Pons (tissue), 1 donor: ENCODE measurements around the gene CCDC82.
"Not testable (repeated sequence)": the region's sequence is repeated elsewhere in the genome, so short reads cannot be mapped to it uniquely, and the experiment has no call there.

Experiments used
- DNase-seq: peaks from one replicate; pipeline ENCODE4 v3.0.0-alpha.2; 2016; ENCODE audit warnings: low spot score

Gene CCDC82

DNA sequence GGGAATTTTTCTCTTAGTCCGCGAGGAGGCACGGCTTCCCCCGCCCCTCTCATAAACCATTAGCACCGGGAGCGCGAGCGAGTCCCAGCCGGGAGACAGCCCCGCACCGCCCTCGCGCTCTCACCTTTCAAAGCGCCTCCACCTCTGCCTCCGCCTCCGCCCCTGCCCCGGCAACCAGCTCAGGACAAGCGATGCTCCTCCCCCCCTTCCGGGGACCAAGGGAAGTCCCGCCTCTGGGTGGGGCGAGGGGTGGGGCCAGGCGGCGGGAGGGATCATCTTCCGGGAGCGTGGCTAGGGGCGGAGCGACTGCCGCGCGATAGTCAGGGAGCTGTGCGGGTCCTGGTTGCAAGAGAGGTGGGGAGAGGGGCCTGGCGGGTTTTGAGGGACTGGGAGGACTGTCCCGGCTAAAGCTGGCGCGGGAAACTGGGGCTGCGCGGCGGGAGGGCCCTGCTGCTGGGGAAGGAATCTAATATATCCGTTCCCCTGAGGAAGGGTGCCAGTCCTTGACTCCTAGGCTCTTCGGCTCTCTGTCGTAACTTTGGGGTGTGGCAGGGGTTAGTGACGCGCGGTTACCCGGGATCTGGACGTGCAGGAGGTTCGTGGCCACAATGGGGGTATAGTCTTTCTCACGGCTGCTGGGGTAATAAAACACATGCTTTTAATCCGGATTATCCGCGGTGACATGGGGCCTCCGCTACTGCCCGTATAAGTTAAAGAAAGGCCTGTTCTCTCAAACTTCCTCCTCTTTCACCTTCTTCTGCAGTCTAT lies at the start of gene CCDC82, which contains the start of gene JRKL:
Gene CCDC82, minus strand, starts transcription at position 193 of the 768 bp plus-strand sequence. CDS start 5,165 bp downstream, outside the sequence.
Gene JRKL, plus strand, starts transcription at position 294 of the 768 bp plus-strand sequence. CDS start 637 bp downstream, outside the sequence.
- peak; percentile 96 for DNase-seq

DNA sequence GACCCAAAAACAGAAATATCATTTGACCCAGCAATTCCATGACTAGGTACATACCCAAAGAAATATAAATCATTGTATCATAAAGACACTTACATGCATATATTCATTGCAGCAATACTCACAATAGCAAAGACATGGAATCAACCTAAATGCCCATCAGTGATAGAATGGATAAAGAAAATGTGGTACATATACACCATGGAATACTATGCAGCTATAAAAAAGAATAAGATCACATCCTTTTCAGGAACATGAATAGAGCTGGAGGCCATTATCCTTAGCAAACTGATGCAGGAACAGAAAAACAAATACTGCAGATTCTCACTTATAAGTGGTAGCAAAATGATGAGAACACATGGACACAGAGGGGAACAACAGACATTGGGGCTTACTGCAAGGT lies 42.9 kb upstream of the CCDC82 start:
- DNase-seq: not testable (repeated sequence)

DNA sequence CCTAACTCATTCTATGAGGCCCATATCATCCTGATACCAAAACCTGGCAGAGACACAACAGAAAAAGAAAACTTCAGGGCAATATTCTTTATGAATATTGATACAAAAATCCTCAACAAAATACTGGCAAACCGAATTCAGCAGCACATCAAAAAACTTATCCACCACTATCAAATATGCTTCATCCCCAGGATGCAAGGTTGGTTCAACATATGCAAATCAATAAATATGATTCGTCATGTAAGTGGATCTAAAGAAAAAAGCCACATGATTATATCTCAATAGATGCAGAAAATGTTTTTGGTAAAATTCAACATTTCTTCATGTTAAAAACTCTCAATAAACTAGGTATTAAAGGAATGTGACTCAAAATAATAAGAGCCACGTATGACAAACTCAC lies 41.0 kb upstream of the CCDC82 start:
- no peak for DNase-seq

DNA sequence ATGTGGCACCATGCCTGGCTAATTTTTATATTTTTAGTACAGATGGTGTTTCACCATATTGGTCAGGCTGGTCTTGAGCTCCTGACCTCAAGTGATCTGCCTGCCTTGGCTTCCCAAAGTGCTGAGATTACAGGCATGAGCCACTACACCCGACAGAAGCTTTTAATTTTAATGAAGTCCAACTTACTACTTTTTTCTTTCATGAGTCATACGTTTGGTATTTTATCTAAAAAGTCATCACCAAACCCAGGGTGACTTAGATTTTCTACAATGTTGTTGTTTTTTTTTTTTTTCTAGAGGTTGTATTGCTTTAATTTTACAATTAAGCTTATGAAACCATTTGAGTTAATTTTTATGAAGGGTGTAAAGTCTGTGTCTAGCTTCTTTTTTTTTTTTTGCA lies 35.0 kb upstream of the CCDC82 start:
- DNase-seq: no peak

DNA sequence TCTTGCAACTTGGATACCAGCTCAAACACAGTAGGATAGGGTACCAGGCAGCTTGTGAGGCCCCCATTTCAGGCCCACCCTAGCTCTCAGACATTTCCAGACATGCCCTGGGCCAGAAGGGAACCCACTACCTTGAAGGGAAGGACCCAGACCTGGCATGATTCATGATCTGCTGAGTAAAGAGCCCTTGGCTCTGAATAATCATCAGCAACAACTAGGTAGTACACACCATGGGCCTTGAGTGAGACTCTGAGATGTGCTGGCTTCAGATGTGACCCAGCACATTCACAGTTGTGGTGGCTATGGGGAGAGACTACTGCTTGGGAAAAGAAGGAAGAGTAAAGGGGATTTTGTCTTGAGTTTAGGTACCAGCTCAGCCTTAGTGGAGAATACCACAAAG lies 23.7 kb upstream of the CCDC82 start:
- DNase-seq: no peak

DNA sequence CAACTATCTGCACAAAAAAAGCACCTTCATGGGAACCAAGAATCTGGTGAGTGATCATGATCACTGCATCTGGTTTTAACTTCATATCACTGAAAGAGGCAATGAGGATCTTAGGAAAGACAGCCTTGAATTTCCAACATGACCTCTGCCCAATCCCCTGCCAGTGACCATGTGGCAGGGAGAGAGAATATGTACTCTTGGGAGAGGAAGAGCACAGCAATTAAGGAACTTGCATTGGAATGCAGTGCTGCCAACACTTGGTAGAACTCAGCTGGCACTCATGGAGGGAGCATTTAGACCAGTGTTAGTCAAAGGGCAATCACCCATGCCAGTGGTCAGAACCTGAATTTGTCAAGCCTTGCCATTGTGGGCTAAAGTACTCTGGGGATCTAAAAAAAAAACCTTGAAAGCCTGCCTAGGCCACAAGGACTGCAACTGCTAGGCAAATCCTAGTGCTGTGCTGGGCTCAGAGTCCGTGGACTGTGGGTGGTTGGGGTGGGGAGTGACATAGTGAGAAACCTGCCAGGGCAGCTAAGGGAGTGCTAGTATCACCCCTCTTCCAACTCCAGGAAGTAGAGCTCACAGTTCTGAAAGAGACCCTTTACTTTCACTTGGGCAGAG lies 23.2 kb upstream of the CCDC82 start:
- no peak for DNase-seq

DNA sequence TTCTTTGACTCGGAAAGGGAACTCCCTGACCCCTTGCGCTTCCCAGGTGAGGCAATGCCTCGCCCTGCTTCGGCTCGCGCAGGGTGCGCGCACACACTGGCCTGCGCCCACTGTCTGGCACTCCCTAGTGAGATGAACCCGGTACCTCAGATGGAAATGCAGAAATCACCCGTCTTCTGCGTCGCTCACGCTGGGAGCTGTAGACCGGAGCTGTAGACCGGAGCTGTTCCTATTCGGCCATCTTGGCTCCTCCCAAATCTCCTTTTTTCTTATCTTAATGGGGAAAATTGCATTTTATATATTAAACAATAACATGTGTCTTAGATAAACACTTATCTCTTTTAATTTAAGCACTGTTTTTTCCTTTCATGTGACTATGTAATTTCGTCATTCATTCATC lies 21.7 kb upstream of the CCDC82 start:
- DNase-seq: not testable (repeated sequence)

DNA sequence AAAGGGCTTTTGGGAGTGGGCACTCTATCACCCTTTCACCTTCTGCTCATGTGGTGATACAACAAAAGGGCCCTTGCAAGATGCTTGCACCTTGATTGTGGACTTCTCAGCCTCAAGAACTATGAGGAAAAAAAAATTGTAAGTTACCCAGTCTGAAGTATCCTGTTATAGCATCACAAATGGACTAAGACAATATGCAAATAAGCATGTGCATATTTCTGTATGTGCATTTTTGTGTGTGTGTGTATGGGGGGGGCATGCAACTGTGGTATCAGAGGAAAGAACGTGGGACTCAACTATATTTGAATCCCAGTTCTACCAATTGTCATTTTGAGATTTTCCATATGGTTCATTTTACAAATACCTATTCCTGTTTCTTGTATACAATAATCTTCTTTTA lies 11.0 kb upstream of the CCDC82 start:
- no peak for DNase-seq

DNA sequence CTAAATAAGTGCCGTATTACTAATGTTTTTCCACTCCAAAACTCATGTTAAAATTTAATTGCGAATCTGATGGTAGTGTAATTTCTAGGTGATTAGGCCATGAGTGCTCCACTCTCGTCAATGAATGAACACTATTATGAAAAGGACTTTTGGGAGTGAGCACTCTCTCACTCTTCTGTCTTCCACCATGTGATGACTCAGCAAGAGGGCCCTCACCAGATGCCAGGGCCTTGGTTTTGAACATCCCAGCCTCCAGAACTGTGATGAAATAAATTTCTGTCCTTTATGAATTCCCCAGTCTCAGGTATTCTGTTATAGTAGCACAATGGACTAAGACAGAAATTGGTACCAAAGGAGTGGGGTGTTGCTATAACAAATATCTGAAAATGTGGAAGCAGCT lies 8.2 kb upstream of the CCDC82 start:
- no peak for DNase-seq

DNA sequence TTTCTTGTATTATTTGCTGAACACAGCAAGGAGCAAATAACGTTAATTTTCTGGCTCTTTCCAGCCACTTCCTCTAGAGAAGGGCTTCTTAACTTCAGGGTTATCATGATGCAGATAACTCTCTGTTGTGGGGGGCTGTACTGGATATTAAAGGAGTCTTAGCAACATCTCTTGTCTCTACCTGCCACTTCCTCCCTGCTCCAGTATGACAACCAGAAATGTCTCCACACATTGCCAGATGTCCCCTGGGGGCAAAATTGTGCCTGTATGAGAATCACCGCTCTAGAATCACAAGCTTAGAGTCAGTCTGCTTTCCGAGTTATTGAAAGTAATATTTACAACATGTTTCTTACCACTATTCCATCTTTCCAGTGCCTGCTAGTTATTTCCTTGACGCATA lies 6.9 kb upstream of the CCDC82 start:
- DNase-seq: no peak

DNA sequence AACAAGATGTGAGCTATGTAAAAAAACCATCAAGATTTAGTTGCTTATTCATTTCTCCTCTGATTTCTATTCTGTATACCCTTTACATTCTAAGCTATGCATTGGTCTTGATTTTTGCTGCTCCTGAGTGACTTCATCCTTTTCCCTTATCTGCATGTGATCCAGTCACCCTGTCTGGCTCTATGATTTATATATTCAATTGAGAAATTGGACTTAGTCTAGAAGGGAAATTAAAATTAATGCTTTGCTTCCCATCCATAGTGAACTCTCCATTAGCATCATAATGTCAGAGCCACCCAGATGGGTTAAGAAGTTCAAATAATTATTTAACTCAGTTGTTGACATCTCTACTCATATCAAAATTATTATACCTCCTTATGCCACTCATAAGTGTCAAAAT lies 5.1 kb upstream of the CCDC82 start:
- no peak for DNase-seq

DNA sequence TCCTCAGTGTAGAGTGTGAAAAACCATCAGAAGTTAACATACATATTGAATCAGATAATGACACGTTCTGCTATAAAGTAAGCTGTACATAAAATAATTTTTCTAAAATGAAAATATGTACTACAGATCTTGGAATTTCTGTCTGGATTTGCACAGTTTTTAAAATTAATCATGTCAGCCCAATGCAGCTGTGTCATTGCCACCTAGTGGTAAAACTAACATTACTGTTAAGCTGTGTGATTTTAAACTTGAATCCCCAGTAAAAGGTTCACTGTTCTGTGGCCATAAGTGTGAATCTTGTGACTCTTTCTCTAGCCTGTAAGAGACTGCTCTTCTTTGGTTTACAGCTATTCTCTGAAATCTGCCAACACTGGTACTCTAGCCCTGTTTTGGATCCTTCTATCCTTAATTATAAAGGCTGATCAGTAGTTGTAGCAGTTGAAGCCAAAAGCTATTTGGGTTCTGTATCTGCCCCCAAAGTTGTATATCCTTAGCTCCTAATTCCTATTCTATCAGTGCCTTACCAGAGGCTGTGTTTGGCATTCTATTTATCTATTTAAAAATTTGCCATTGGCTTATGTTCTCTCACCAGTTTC lies 4.1 kb upstream of the CCDC82 start:
- DNase-seq: peak; percentile 79

DNA sequence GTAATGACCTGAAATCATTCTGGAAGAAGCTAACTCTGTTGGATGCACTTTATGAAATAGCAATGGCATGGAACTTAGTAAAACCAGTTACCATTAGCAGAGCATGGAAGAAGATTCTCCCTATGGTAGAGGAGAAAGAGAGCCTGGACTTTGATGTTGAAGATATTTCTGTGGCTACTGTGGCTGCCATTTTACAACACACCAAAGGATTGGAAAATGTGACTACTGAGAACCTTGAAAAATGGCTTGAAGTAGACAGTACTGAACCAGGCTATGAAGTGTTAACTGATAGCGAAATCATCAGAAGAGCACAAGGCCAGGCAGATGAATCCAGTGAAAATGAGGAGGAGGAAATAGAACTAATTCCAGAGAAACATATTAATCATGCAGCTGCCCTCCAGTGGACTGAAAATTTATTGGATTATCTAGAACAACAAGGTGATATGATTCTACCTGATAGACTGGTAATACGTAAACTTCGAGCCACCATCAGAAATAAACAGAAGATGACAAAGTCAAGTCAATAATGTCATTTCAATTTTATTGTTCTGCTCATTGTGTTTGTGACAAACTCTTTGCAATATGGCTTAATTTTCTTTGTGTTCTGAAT lies 2.1 kb upstream of the CCDC82 start:
- no peak for DNase-seq

DNA sequence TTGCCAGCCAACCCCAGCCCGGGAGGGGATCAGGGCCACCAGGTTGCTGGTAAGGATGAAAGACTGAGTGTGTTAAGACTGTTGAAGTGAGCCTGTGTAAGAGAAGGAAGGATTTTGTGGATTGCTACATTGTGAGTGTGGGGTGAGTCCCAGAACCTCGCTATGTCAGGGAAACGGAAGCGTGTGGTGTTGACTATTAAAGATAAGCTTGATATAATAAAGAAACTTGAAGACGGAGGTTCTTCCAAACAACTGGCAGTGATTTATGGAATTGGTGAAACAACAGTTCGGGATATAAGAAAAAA lies 728 bp upstream of the CCDC82 start:
- no peak for DNase-seq

DNA sequence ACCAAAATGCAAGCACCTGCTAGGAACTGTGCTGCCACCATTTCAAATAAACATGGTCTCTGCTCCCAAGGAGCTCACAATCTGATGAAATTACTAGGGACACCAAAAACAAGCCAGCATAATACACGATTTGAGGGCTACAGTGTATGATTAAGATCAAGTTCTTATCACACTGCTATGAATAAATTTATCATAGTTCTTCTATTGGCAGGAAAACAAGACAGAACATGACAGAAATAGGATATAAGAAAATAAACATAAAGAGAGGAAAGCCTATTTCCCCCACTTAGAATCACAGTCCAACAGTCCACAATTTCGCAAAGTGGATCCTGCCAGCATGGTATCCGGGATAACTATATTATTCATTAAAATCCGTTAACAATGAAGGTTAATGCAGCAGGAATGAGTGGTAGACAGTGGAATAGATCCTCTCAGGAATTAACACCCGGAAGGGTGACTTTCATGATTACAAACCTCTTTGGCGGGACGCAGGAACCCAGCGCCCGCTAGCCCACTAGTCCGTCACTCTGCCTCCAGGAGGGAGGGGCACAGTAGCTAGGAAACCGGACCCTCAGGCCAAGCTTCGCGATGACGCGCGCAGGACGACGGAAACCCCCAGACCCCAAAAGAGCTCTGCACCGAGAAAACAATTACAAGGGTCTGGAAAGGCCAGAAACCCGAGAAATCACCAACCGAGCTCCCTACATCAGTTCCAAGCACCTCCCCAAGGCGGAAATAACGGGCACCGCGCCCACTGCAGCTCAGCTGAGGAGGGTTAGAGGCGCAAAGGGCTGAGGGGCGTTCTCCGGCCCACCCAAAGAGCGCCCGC lies 607 bp downstream of the CCDC82 start:
- DNase-seq: peak; percentile 38

DNA sequence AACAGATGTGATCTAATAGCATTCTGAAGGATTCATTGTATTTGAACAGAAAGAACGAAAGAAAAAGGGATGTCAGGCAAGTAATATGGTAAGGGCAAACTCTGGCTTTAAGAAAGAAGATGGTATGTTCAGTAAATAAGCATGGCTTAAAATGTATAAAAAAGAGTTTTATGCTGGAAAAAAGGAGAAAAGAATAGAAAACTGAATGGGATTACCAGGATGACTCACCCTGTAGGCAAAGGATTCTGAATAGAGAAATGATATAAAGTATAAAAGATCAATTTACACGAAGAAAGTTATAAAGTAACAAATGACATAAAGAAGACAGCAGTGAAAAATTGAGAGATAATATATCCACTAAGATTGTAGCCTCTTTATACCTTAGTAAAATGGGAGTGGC lies 4.5 kb downstream of the CCDC82 start:
- no peak for DNase-seq

DNA sequence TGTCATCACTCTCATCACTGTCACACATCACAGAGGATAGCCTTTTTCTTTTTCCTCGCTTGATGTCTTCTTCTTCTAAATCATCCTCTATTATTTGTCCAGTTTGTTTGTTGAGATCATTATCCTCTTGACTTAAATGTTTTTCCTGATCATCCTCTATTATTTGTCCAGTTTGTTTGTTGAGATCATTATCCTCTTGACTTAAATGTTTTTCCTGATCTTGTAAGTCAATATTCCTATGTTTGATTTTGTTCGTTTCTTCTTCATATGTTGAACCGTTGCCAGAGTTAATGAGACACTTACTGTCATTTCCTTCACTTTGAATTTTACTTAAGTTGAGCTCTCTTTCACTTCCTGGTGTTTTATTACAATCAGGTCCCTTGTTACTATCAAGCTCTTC lies 5.6 kb downstream of the CCDC82 start:
- no peak for DNase-seq

DNA sequence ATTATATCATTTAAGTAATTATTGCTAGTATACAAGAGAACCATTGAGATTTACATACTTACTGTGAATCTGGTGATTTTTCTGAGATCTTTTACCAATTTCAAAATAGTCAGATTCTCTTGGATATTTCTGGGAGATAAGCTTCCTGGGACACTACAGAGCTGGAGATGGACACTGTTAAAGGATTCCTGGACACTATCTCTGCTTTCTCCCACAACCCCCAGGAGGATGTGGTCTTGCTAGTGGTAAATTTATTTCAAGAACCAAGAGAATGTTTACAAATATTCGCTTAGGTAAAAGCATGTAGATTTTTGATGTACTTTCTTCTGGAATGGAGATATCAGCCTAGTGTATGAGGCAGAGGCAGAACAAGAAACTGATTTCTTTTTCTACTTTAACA lies 12.9 kb downstream of the CCDC82 start:
- no peak for DNase-seq

DNA sequence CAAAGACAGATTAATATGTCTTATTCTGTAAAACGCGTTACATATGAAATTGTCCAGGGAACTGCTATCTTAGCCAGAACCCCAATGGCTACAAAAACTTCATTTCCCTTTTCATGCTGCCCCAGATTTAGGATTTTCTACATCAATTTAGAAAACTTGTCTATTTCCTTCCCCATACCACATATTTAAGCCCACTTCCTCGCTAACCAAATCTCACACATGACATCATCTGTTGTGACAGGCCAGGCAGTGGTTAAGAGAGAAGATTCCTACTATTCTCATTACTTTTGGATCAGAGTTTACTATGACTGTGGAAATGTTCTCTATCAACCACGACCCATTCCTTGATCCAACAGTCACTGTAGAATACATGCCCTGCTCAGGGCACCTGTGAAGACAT lies 15.9 kb downstream of the CCDC82 start:
- no peak for DNase-seq

DNA sequence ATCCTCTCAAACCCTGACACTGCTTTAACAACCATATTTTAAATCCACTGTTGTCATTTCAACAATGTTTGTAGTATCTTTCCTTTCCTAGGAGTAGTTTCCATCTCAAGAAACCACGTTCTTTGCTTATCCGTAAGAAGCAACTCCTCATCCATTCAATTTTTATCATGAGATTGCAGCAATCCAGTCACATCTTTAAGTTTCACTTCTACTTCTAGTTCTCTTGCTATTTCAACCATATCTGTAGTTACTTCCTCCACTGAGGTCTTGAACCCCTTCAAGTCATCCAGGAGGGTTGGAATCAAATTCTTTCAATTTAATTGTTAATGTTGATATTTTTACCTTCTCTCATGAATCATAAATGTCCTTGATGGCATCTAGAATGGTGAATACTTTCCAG lies 22.4 kb downstream of the CCDC82 start:
- no peak for DNase-seq

DNA sequence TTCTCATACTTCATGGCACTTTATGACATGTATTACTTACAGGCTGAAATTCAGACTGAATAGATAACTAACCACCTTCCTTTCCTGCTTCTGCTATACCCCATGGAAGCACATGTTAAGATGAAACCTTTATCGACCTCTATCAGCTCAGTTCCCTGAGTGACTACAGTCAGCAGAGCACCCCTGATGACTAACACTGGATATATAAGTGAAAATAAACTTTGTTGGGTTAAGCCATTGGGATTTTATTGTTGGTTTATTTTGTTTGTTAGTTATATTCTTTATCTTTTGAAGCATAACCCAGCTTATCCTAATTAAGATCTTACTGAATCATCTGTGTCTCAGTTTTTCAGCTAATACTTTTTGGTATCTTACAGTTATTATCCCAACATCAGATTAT lies 23.7 kb downstream of the CCDC82 start:
- no peak for DNase-seq

DNA sequence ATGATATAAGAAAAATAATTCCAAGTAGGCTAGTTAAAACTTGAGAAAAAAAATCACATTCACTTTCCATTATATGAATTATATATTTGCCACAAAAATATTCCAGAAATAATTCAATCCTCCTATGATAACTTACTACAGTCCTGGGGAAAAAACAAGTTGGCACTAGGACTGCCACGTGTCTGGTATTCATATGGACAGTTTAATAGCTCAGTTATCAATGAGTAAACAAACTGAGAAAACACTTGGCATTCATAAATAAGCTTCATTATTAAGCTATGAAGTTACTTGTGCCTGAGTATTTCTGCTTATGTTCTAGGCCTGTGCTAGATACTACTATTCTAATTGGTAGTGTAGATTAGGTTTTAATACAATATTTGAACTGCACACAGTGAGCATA lies 24.2 kb downstream of the CCDC82 start:
- no peak for DNase-seq
